SH-SY5Y (cell line): ENCODE measurements around the gene LOXL4.

Source experiments
- GATA2 ChIP-seq: IDR thresholded peaks from 2 replicates; pipeline ENCODE4 v1.6.1; 2011; ENCODE audit warnings: mild to moderate bottlenecking, low read depth, low read length
- GATA3 ChIP-seq: IDR thresholded peaks from 2 replicates; pipeline ENCODE4 v1.6.1; 2011; ENCODE audit warnings: low read depth, mild to moderate bottlenecking, low read length, moderate library complexity

GRCh38 chr10:98259606-98260315 lies 8.2 kb downstream of the LOXL4 start:
- no peak for TF ChIP-seq GATA2
- no peak for TF ChIP-seq GATA3
